ENCODE results near the gene CAMTA1. TPM values are rescaled to one million over a fixed set of nuclear protein-coding genes. Genes with fewer than 3 reads are reported as not detected.

CAMTA1 gene
- total and polyA plus RNA-seq, 9 of the 15 experiments (the other 6 are each of a cell fraction or from before 2014, with no cell fraction given) = 43.9 to 161 (median 65.9) TPM

DNA sequence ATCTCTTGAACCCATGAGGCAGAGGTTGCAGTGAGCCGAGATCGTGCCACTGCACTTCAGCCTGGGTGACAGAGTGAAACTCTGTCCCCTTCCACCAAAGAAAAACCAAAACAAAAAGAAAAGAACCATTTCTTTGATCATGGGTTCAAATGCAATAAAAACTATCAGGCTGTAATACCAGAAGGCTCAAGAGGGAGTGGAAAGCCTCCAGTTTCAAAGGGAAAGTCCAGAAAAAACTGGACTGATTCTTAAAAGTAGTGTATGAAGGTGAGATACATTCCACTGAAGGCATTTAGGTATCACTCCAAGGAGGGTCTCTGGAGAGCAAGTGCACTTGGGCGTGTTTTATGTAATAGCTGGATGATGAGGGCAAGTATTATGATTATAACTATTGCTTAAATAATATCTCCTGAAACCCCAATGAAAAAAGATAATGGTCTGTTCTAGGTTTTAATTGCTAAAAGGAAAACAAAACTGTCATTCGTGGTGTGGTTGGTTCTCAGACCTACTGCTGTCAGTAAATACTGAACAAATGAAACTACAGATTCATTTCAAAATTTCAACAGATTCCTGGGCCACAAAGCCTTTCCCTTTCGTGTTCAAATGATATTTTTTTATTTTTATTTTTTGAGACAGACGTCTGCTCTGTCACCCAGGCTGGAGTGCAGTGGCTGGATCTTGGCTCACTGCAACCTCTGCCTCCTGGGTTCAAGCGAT, 6.0 kb upstream of the CAMTA1 start:
- Histone ChIP-seq H2AFZ (ENCODE audit: low read depth, low read length) (no peak overlapping the region), H3K36me3 (ENCODE audit: control insufficient read depth, insufficient read depth, low read length) (no peaks in the 10 kb centered on the region), H3K4me3 (no peak overlapping the region), H3K4me2 (ENCODE audit: insufficient read depth, low read length) (no peak overlapping the region), H3K79me2 (ENCODE audit: control insufficient read depth, insufficient read depth, low read length) (peaks cover 9% of the 10 kb centered on the region), H3K27ac (ENCODE audit: extremely low read depth, low read depth, low read length) (no peak overlapping the region), H3K27me3 (ENCODE audit: control insufficient read depth in 2 of 2, insufficient read depth in 2 of 2, low read length in 2 of 2) (peaks cover 8 to 19% of the 10 kb centered on the region in 2 experiments), H3K4me1 (replicated peaks in 1 of 2; ENCODE audit: control insufficient read depth in 2 of 2, insufficient read depth in 2 of 2, low read length in 2 of 2) (peaks cover 0 to 7% of the 10 kb centered on the region in 2 experiments; a peak in 3 of 5 replicates), H4K20me1 (replicated peaks; ENCODE audit: control insufficient read depth, insufficient read depth, low read length) (no peaks in the 10 kb centered on the region), H3K9ac (ENCODE audit: insufficient read depth in 1 of 2, low read depth in 2 of 2, low read length in 2 of 2) (no peak overlapping the region), H3K9me3 (replicated peaks; ENCODE audit: control insufficient read depth, insufficient read depth, low read depth, low read length) (no peaks in the 10 kb centered on the region), H3K9me1 (ENCODE audit: control insufficient read depth, insufficient read depth, low read length) (no peaks in the 10 kb centered on the region)
- DNase-seq (ENCODE audit: extremely low read depth in 1 of 4, low spot score in 3 of 4) (no peak), ATAC-seq (no peak), FAIRE-seq (no peak)
- intact Hi-C loops (cut with micrococcal nuclease) = loop anchor here (10.0 kb wide), 1 partner anchor 946 kb away; no protein-coding TSS in a partner anchor
- in situ Hi-C loops (cut with MboI) = no loop called here
- BruUV-seq (replicated peaks) = no TSS peak
- CTCF ChIA-PET (ENCODE audit: low intra/inter-chr PET ratio) = no interaction called here
- 13% methylated on average over 7 of the region's 7 CpGs for WGBS (ENCODE audit: insufficient coverage, low coverage, missing lambda C conversion rate)
- TF ChIP-seq STAT5B (CRISPR knock-in tag; IDR thresholded peaks at IDR 0.05) (no peak), HEY1 (CRISPR knock-in tag; IDR thresholded peaks at IDR 0.05; ENCODE audit: borderline replicate concordance) (no peak), MYC (IDR thresholded peaks at IDR 0.05; ENCODE audit: low read depth, low read length) (no peak), MYC (CRISPR knock-in tag; IDR thresholded peaks at IDR 0.05; ENCODE audit: borderline replicate concordance, low read depth) (no peak), ETS2 (tag; IDR thresholded peaks at IDR 0.05; ENCODE audit: borderline replicate concordance, poor library complexity, severe bottlenecking) (no peak), ZFP30 (CRISPR knock-in tag; IDR thresholded peaks at IDR 0.05; ENCODE audit: borderline replicate concordance) (no peak), CSDE1 (IDR thresholded peaks at IDR 0.05) (no peak)
- POLR2A ChIA-PET = interaction anchor here (0.7 to 2.8 kb wide), 2 partner anchors 8 to 796 kb away, joined by 3 to 10 read pairs; no protein-coding TSS in a partner anchor
